ENCODE data around the gene NFIC.

NFIC gene

GRCh38 chr19:3513229-3514140 lies 147.1 kb downstream of the NFIC start:
- no peak for DNase-seq

- DNase-seq, result no peak
Measured at GRCh38 chr19:3514930-3515329, 148.5 kb downstream of the NFIC start.

DNA sequence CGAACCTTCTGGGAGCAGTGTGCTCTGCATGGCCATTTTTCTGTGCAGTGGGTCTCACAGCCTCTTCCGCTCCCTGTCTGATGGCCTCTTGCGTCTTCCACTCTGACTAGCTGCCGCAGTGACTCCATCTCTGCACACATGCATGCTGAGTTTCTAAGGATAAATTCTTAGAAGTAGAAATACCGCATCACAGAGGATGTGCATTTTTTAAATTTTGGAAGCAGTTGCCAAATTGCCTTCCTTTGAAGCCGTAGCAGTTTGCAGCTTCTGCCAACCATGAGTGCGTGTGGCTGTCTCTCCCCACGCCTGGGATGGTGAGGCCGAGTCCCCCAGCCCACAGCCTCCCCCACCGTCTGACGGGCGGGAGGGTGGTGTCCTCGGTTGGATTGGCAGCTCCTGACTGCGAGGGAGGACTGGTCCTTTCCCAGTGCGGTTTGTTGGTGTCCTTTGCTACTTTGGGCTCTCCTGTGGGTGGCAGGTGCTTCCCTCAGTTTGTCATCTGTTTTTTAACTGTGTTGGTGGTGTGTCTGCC lies 149.6 kb downstream of the NFIC start:
- DNase-seq, result no peak

DNA sequence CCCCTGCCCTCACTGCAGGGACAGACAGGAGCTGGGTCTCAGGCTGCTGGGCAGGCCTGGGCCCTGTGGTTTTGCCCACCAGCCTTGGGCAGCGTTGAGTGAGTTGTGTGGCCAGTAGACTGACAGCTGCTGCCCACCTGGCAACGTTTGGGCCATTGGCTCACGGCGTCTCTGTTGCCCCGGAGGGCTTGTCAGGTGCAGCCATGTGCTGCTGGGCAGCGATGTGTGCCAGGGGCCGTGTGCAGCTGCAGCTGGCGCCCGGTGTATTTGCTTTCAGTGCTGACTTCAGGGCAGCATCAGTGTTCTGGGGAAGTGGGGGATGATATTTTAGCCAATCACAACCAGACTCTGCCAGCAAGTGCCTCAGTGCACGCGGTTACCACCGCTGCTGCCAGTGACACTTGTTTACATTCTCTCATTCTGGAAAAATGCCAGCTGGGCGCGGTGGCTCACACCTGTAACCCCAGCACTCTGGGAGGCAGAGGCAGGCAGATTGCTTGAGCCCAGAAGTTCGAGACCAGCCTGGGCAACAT lies 150.4 kb downstream of the NFIC start:
- no peak for DNase-seq

DNA sequence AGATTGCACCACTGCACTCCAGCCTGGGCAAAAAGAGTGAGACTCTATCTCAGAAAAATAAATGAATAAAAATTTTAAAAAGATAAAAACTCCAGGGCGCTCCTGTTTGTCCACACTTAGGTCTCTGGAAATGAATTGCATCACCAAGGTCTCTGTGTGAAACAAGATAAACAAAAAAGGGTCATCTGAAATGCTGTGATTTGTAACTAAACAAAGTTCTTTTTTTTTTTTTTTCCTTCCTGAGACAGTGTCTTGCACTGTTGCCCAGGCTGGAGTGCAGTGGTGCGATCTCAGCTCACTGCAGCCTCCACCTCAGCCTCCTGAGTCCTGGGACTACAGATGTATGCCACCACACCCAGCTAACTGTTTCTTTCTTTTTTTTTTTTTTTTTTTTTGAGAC lies 151.3 kb downstream of the NFIC start:
- DNase-seq, result no peak

- DNase-seq, result no peak
Measured at GRCh38 chr19:3518255-3518654, 151.9 kb downstream of the NFIC start.

DNA sequence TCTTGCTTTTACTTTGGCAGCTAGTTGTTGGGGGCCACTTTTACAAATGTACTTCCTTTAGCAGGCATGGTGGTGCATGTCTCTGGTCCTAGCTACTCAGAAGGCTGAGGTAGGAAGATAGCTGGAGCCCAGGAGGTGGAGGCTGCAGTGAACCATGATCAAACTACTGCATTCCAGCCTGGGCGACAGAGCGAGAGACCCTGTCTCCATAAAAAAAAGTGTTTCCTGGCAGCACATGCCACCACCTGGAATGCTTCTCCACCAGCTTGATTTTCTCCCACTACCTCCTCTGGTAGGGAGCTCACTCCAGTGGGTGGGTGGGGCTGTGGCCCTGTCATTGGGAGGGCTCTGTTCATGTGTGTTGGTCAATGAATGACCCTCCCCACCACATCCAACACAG lies 152.3 kb downstream of the NFIC start:
- DNase-seq, result no peak
